HG03060 (cell line): ENCODE data around the gene KAT6B.
"Not testable (repeated sequence)": the region's sequence is repeated elsewhere in the genome, so short reads cannot be mapped to it uniquely, and the experiment has no call there.

ENCODE experiments used
- ATAC-seq: cut with Tn5 transposase; IDR thresholded peaks from one replicate; pipeline ENCODE4 v1.9.1; 2021; ENCODE audit warnings: low read depth, moderate number of reproducible peaks; ENCODE audit not compliant: unreplicated experiment

KAT6B gene

GRCh38 chr10:74855439-74855838, 29.0 kb downstream of the KAT6B start:
- no peak for ATAC-seq

GRCh38 chr10:74856940-74857339, 30.5 kb downstream of the KAT6B start:
- no peak for ATAC-seq

- no peak for ATAC-seq
Measured at GRCh38 chr10:74857586-74857985, 31.2 kb downstream of the KAT6B start.

- ATAC-seq, result no peak
Measured at GRCh38 chr10:74859546-74859945, 33.1 kb downstream of the KAT6B start.

- ATAC-seq, result no peak
Measured at GRCh38 chr10:74862625-74863024, 36.2 kb downstream of the KAT6B start.

- no peak for ATAC-seq
Measured at GRCh38 chr10:74863551-74863950, 37.2 kb downstream of the KAT6B start.

GRCh38 chr10:74867351-74867750, 41.0 kb downstream of the KAT6B start:
- ATAC-seq, result no peak

- ATAC-seq, result no peak
Measured at GRCh38 chr10:74868392-74868977, 42.1 kb downstream of the KAT6B start.

GRCh38 chr10:74869635-74870034, 43.2 kb downstream of the KAT6B start:
- ATAC-seq, result no peak

GRCh38 chr10:74870191-74870590, 43.8 kb downstream of the KAT6B start:
- ATAC-seq, result no peak

- ATAC-seq, result peak; percentile 85
Measured at GRCh38 chr10:74871595-74872382, 45.4 kb downstream of the KAT6B start.

GRCh38 chr10:74873803-74874454, 47.5 kb downstream of the KAT6B start:
- no peak for ATAC-seq

- no peak for ATAC-seq
Measured at GRCh38 chr10:74874649-74875048, 48.2 kb downstream of the KAT6B start.

GRCh38 chr10:74875068-74875467, 48.7 kb downstream of the KAT6B start:
- ATAC-seq, result no peak

- ATAC-seq, result no peak
Measured at GRCh38 chr10:74875966-74876365, 49.6 kb downstream of the KAT6B start.

GRCh38 chr10:74877054-74877453, 50.7 kb downstream of the KAT6B start:
- ATAC-seq, result not testable (repeated sequence)

GRCh38 chr10:74877898-74878297, 51.5 kb downstream of the KAT6B start:
- no peak for ATAC-seq

GRCh38 chr10:74880041-74880440, 53.6 kb downstream of the KAT6B start:
- ATAC-seq, result no peak

GRCh38 chr10:74881253-74881884, 55.0 kb downstream of the KAT6B start:
- ATAC-seq, result no peak

GRCh38 chr10:74882427-74882826, 56.0 kb downstream of the KAT6B start:
- ATAC-seq, result no peak

- ATAC-seq, result no peak
Measured at GRCh38 chr10:74882831-74883230, 56.4 kb downstream of the KAT6B start.
